Ovary (tissue), 9 donors: ENCODE measurements around the gene TNS3. TPM values are rescaled to one million over a fixed set of nuclear protein-coding genes. Genes with fewer than 3 reads are reported as not detected.

Experiments
- DNase-seq, 5 donors: peaks; one replicate each; pipeline ENCODE4 v3.0.0-alpha.2; 2019 to 2020
- H3K27ac ChIP-seq, 2 donors: fragments of 200-600 bp; one replicate each; pipeline versions ENCODE4 v1.5.1 to v1.8.0; 2019 to 2022
- H3K27me3 ChIP-seq: fragments of 200-600 bp; one replicate; pipeline ENCODE4 v1.8.0; 2022
- H3K36me3 ChIP-seq: fragments of 200-600 bp; sonication (generic); one replicate; pipeline ENCODE4 v1.5.1; 2019
- H3K4me1 ChIP-seq: one replicate; pipeline ENCODE4 v1.8.1; 2013; ENCODE audit warnings: mild to moderate bottlenecking, moderate library complexity; ENCODE audit not compliant: insufficient read depth
- H3K4me3 ChIP-seq: fragments of 200-600 bp; sonication (generic); one replicate; pipeline ENCODE4 v1.5.1; 2017
- H3K9me3 ChIP-seq, 2 donors: fragments of 200-600 bp in 1 of 2; sonication (generic) in 1 of 2; one replicate each; pipeline versions ENCODE4 v1.5.1 to v1.8.1; 2013 to 2019; ENCODE audit warnings: mild to moderate bottlenecking in 1 of 2, moderate library complexity in 1 of 2
- CTCF ChIP-seq, 3 donors: fragments of 450-650 bp in 2 of 3; fragments of 200-600 bp in 1 of 3; IDR thresholded peaks; one replicate each; pipeline versions ENCODE4 v1.5.1 to v1.8.0; 2016 to 2022; ENCODE audit warnings: antibody characterized with exemption in 3 of 3, mild to moderate bottlenecking in 1 of 3
- EP300 ChIP-seq: sonication (generic); formaldehyde crosslinking; IDR thresholded peaks from one replicate; pipeline ENCODE4 v1.6.1; 2017; ENCODE audit warnings: antibody characterized with exemption
- POLR2A ChIP-seq: fragments of 450-650 bp; IDR thresholded peaks from one replicate; pipeline ENCODE4 v1.6.1; 2017; ENCODE audit warnings: antibody characterized with exemption, mild to moderate bottlenecking, moderate library complexity
- WGBS, 3 donors: extraction: QIAGEN DNeasy Blood & Tissue Kit in 1 of 3; methylation state at CpG; one replicate each; pipeline versions ENCODE4 v1.1.5 to v1.1.7; 2013 to 2017; 5-methylcytosine and 5-hydroxymethylcytosine counted together
- intact Hi-C, 4 donors: fragments of 100-400 bp; cut with DNase I; formaldehyde crosslinking; loops; one replicate each; pipeline versions ENCODE4 v1.11.0 to v1.15.1; 2022 to 2023
- polyA plus RNA-seq, 2 donors: library from polyadenylated mRNA; stranded (reverse); fragments of 200-250 nt in 1 of 2; fragments of 350-450 nt in 1 of 2; fragmentation: Illumina TruSeq in 1 of 2; extraction: RNeasy Lipid Tissue Mini Kit (QIAGEN cat#74804) in 1 of 2; gene quantifications; one replicate each; pipeline ENCODE4 v1.2.3, GENCODE V29; 2013 to 2014
- total RNA-seq, 7 donors: library from RNA; depleted of rRNA in 2 of 7; stranded (reverse); fragments of >200 nt in 2 of 7; fragmentation: NEBNext Ultra II Directional in 3 of 7; extraction: Animal tissue kit (Norgen Biotek cat#: 25700) in 3 of 7; gene quantifications; one replicate each; pipeline versions ENCODE4 v1.1.0 to v1.2.4, GENCODE V29; 2016 to 2023
- donor health status: DM: no; HTN: no; CAD: no; lungs with moderate emphysema.
- donor health status: DM: no; HTN: no; CAD: no.
- donor health status: Bipolar disorder and iron deficiency.
- donor health status: DM: yes; HTN: yes; CAD: no.
- donor health status: DM: no; HTN: no; CAD: no.
- donor health status: DM: yes; HTN: yes; CAD: no.

TNS3 gene
- total and polyA plus RNA-seq, 9 donors, result 36.6 to 137 (median 91.3) TPM

GRCh38 chr7:47550788-47551470 is 31.0 kb downstream of the TNS3 start:
- no peak for TF ChIP-seq POLR2A
- TF ChIP-seq EP300, result no peak
- TF ChIP-seq CTCF (IDR thresholded peaks at IDR 0.05), result no peak
- Histone ChIP-seq H3K4me3 (no peak overlapping the region), H3K27me3 (no peaks in the 10 kb centered on the region), H3K27ac (peak overlapping the region; percentile 38 to 67), H3K4me1 (peaks cover 15% of the 10 kb centered on the region), H3K9me3 (no peaks in the 10 kb centered on the region), H3K36me3 (no peaks in the 10 kb centered on the region)
- 66 to 74% (median 71%) methylated on average over 11 of the region's 11 CpGs for WGBS, 3 donors
- intact Hi-C loops, result no loop called here
- DNase-seq, result peak in 1 of 5 donors; percentile 29

- H3K27me3 ChIP-seq, result no peaks in the 10 kb centered on the region
Measured at GRCh38 chr7:47549916-47550315, 32.0 kb downstream of the TNS3 start.

GRCh38 chr7:47549397-47549796 is 32.5 kb downstream of the TNS3 start:
- no peaks in the 10 kb centered on the region for H3K36me3 ChIP-seq
- 92 to 97% (median 92%) methylated on average over 6 of the region's 6 CpGs for WGBS, 3 donors
- no peaks in the 10 kb centered on the region for H3K9me3 ChIP-seq
- no peak for DNase-seq
- no peaks in the 10 kb centered on the region for H3K27me3 ChIP-seq
- H3K27ac ChIP-seq, result no peak overlapping the region
- no peak overlapping the region for H3K4me3 ChIP-seq
- intact Hi-C loops, result no loop called here
- TF ChIP-seq POLR2A (no peak), CTCF (IDR thresholded peaks at IDR 0.05) (no peak), EP300 (no peak)
- peaks cover 15% of the 10 kb centered on the region for H3K4me1 ChIP-seq

More at GRCh38 chr7:47549916-47550315, 32.0 kb downstream of the TNS3 start:
- no peak overlapping the region for H3K4me3 ChIP-seq
- intact Hi-C loops, result no loop called here
- TF ChIP-seq EP300 (no peak), CTCF (IDR thresholded peaks at IDR 0.05) (no peak), POLR2A (no peak)
- H3K9me3 ChIP-seq, result no peaks in the 10 kb centered on the region
- DNase-seq, result no peak
- no peak overlapping the region for H3K27ac ChIP-seq
- no peaks in the 10 kb centered on the region for H3K36me3 ChIP-seq
- WGBS, 3 donors, result 89 to 95% (median 94%) methylated on average over 8 of the region's 8 CpGs
- H3K4me1 ChIP-seq, result peaks cover 15% of the 10 kb centered on the region

GRCh38 chr7:47548546-47548945 is 33.4 kb downstream of the TNS3 start:
- TF ChIP-seq POLR2A (no peak), CTCF (IDR thresholded peaks at IDR 0.05) (no peak), EP300 (no peak)
- no peak overlapping the region for H3K4me3 ChIP-seq
- WGBS, 3 donors, result 94 to 97% (median 96%) methylated on average over 8 of the region's 8 CpGs
- H3K9me3 ChIP-seq, result no peaks in the 10 kb centered on the region
- H3K4me1 ChIP-seq, result peaks cover 15% of the 10 kb centered on the region
- H3K27me3 ChIP-seq, result no peaks in the 10 kb centered on the region
- no peak for DNase-seq
- H3K27ac ChIP-seq, result no peak overlapping the region
- intact Hi-C loops, result no loop called here
- no peaks in the 10 kb centered on the region for H3K36me3 ChIP-seq
